ENCODE results near the gene ANK2. TPM values are rescaled to one million over a fixed set of nuclear protein-coding genes. Genes with fewer than 3 reads are reported as not detected.

ANK2 gene
- total RNA-seq, 4 donors from 2014 or later: 74.2 to 127 (median 87.5) TPM

DNA sequence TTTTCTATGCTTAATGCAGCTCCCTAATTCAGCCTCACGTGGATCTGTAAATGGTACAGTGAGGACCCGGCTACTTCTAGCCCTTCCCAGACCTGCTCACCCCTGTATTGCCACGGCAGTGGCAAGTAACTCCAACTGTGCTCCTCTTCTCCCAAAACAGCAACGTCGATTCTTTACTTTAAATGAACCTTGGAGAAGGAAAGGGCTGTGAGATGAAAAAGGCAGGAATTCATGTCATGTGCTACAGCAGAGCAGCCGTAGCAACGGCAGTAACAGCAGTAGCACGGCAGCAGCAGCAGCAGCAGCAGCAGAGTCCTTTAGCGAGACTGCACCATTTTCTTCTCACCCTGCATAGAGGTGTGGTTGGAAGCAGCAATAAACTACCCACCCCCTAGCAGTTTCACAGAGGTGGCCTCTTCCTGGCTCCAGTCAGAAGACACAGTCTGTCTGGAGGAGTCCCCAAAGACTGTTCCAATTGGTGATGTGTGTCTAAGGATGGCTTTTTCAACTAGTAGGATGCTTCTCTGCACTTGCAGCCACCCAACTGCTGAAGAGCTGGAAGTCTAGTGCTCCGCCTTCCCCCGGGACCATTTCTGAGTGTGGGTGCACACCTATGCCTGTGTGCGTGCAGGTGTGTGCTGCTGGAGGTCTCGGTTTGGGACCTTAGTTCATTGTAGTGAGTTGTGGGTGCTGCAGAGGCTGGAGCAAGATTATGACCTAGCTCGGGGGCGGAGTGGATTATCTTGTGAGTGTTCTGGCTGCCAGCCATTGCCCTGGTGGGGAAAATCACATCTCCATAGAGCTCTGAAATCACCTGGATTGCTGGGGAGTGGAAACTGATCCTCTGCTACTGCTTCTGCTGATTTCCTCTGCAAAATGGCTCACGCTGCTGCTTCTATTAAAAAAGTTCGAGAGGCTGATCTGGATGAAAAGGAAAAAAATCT lies 67.2 kb downstream of the ANK2 start:
- Histone ChIP-seq H3K27me3 (no peaks in the 10 kb centered on the region), H3K36me3 (no peaks in the 10 kb centered on the region), H3K4me1 (peaks cover 0 to 5% of the 10 kb centered on the region in 2 donors), H3K4me3 (no peak overlapping the region), H3K27ac (no peak overlapping the region), H3K9me3 (no peaks in the 10 kb centered on the region)
- intact Hi-C loops (cut with DNase I; ENCODE audit: low total_unique reads): no loop called here
- no peak for TF ChIP-seq POLR2A (IDR thresholded peaks at IDR 0.05)
- TF ChIP-seq, protein P1, sequence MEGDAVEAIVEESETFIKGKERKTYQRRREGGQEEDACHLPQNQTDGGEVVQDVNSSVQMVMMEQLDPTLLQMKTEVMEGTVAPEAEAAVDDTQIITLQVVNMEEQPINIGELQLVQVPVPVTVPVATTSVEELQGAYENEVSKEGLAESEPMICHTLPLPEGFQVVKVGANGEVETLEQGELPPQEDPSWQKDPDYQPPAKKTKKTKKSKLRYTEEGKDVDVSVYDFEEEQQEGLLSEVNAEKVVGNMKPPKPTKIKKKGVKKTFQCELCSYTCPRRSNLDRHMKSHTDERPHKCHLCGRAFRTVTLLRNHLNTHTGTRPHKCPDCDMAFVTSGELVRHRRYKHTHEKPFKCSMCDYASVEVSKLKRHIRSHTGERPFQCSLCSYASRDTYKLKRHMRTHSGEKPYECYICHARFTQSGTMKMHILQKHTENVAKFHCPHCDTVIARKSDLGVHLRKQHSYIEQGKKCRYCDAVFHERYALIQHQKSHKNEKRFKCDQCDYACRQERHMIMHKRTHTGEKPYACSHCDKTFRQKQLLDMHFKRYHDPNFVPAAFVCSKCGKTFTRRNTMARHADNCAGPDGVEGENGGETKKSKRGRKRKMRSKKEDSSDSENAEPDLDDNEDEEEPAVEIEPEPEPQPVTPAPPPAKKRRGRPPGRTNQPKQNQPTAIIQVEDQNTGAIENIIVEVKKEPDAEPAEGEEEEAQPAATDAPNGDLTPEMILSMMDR (IDR thresholded peaks at IDR 0.05 in 4 of 5, conservative IDR thresholded peaks at IDR 0.05 in 1 of 5): no peak
- DNase-seq (no peak), ATAC-seq (no peak)
- in situ Hi-C loops (cut with MboI; ENCODE audit: low sequenced_read_pairs in 4 of 4): loop anchor here in 3 of 4 donors (25.0 kb wide), 2 partner anchors 96 to 171 kb away; no protein-coding TSS in a partner anchor

DNA sequence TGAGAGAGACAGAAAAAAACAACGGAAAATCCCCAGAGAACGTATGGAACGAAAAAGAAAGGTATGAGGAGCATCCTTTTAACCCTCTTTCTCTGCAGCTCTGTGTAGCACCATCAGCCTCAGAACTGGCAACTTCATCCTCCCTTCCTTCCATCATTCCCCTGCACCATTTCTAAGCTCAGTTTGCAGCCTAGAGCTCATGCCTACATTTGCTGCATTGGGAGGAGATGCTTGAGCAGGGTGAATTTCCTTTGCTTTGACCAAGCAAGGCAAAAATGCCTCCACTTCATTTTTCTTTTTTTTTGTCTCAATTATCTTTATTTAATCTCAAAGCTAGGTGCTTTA lies 67.9 kb downstream of the ANK2 start:
- H3K27me3 ChIP-seq: no peaks in the 10 kb centered on the region
- H3K4me1 ChIP-seq: peaks cover 0 to 5% of the 10 kb centered on the region in 2 donors
- no peaks in the 10 kb centered on the region for H3K36me3 ChIP-seq
- intact Hi-C loops (cut with DNase I; ENCODE audit: low total_unique reads) (no loop called here), in situ Hi-C loops (cut with MboI; ENCODE audit: low sequenced_read_pairs in 4 of 4) (loop anchor here in 3 of 4 donors (25.0 kb wide), 2 partner anchors 95 to 170 kb away; no protein-coding TSS in a partner anchor)
- H3K9me3 ChIP-seq: no peaks in the 10 kb centered on the region
- H3K27ac ChIP-seq: no peak overlapping the region
- ATAC-seq: no peak
- no peak for DNase-seq
- TF ChIP-seq POLR2A (IDR thresholded peaks at IDR 0.05): no peak
- TF ChIP-seq, protein P1 (IDR thresholded peaks at IDR 0.05 in 4 of 5, conservative IDR thresholded peaks at IDR 0.05 in 1 of 5): no peak
- no peak overlapping the region for H3K4me3 ChIP-seq

DNA sequence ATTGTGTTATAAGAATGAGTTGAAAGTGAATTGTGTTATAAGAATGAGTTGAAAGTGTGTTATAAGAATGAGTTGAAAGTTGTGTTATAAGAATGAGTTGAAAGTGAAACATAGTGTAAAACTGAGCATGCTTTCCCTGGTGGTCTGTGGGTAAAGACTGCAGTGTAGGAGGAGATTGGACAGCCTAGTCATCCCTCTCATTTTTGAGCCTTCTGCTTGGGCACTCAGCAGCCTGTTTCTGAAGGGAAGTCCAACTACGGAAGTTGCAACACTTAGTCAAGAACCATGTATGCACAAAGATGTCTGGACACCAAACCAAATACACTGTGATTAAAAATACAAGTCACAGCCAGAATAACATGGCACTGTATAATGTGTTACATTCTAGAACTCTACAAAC lies 72.6 kb downstream of the ANK2 start:
- no peaks in the 10 kb centered on the region for H3K9me3 ChIP-seq
- in situ Hi-C loops (cut with MboI; ENCODE audit: low sequenced_read_pairs in 4 of 4): loop anchor here in 3 of 4 donors (25.0 kb wide), 2 partner anchors 90 to 165 kb away; no protein-coding TSS in a partner anchor

DNA sequence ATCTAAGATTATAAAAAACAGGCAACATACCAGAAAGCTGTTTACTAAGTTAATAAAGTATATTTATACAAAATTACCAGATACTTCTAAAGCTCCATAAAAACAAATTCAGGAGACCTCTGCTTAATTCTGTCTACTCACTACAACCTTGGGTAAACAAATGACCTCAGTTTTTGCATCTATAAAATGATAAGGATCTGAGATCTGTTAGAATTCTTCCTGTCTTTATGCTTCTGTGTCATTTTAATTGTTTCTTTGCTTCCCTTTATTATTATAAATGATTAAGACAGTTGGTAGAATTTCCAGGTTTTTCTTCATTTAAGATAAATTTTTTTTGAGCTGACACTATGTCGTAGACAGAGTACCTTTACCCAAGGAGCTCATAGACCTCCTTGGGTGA lies 76.0 kb downstream of the ANK2 start:
- Histone ChIP-seq H3K36me3 (no peaks in the 10 kb centered on the region), H3K4me1 (no peaks in the 10 kb centered on the region), H3K27me3 (no peaks in the 10 kb centered on the region), H3K27ac (no peak overlapping the region), H3K9me3 (no peaks in the 10 kb centered on the region), H3K4me3 (no peak overlapping the region)
- ATAC-seq (no peak), DNase-seq (no peak)
- TF ChIP-seq, protein P1 (IDR thresholded peaks at IDR 0.05 in 4 of 5, conservative IDR thresholded peaks at IDR 0.05 in 1 of 5): no peak
- TF ChIP-seq POLR2A (IDR thresholded peaks at IDR 0.05): no peak
- in situ Hi-C loops (cut with MboI; ENCODE audit: low sequenced_read_pairs in 4 of 4): no loop called here
- intact Hi-C loops (cut with DNase I; ENCODE audit: low total_unique reads): no loop called here

More for the DNA sequence above, 72.6 kb downstream of the ANK2 start:
- H3K27ac ChIP-seq: no peak overlapping the region
- no peaks in the 10 kb centered on the region for H3K36me3 ChIP-seq
- H3K4me3 ChIP-seq: no peak overlapping the region
- no peak for ATAC-seq
- no peaks in the 10 kb centered on the region for H3K27me3 ChIP-seq
- no peak for DNase-seq
- TF ChIP-seq POLR2A (IDR thresholded peaks at IDR 0.05): no peak
- TF ChIP-seq, protein P1 (IDR thresholded peaks at IDR 0.05 in 4 of 5, conservative IDR thresholded peaks at IDR 0.05 in 1 of 5): no peak
- no peaks in the 10 kb centered on the region for H3K4me1 ChIP-seq
- intact Hi-C loops (cut with DNase I; ENCODE audit: low total_unique reads): no loop called here
